HepG2 (cell line): ENCODE results near the gene CHAF1A. TPM values are rescaled to one million over a fixed set of nuclear protein-coding genes. Genes with fewer than 3 reads are reported as not detected.

Experiments used
- EEA1 ChIP-seq: sonication (generic); formaldehyde crosslinking; IDR thresholded peaks from 2 replicates; pipeline ENCODE4 v1.5.1; 2020; ENCODE audit warnings: mild to moderate bottlenecking, missing genetic modification reagents, borderline replicate concordance
- HDAC6 ChIP-seq: fragments of 200-600 bp; sonication (generic); IDR thresholded peaks from 2 replicates; pipeline ENCODE4 v1.7.0; 2017; ENCODE audit warnings: mild to moderate bottlenecking, antibody characterized with exemption, low read length, low read depth
- KLF16 ChIP-seq, 2 experiments: sonication (generic) in 1 of 2; formaldehyde crosslinking in 1 of 2; IDR thresholded peaks; 2 replicates each; pipeline versions ENCODE4 v1.6.1 to v1.8.0; 2016 to 2023; ENCODE audit warnings: missing genetic modification reagents in 2 of 2, missing compliant biosample characterization in 1 of 2
- MTF2 ChIP-seq: sonication (generic); formaldehyde crosslinking; IDR thresholded peaks from 2 replicates; pipeline ENCODE4 v1.5.0; 2020; ENCODE audit warnings: missing genetic modification reagents, borderline replicate concordance
- MZF1 ChIP-seq: sonication (generic); formaldehyde crosslinking; IDR thresholded peaks from 2 replicates; pipeline ENCODE4 v1.8.1; 2023; ENCODE audit warnings: mild to moderate bottlenecking, missing genetic modification reagents, borderline replicate concordance
- POLR2AphosphoS2 ChIP-seq: IDR thresholded peaks from 2 replicates; pipeline ENCODE4 v1.6.1; 2011; ENCODE audit warnings: low read depth, low read length, improper control_type of control experiment
- SMAD1 ChIP-seq: sonication (generic); formaldehyde crosslinking; IDR thresholded peaks from 2 replicates; pipeline ENCODE4 v1.4.0; 2020; ENCODE audit warnings: missing genetic modification reagents, low read depth, mild to moderate bottlenecking, borderline replicate concordance
- SP4 ChIP-seq: sonication (generic); formaldehyde crosslinking; IDR thresholded peaks from 2 replicates; pipeline ENCODE4 v1.8.1; 2023; ENCODE audit warnings: mild to moderate bottlenecking, missing genetic modification reagents
- TBP ChIP-seq: sonication (generic); formaldehyde crosslinking; IDR thresholded peaks from 2 replicates; pipeline ENCODE4 v1.5.0; 2020; ENCODE audit warnings: missing genetic modification reagents
- ZNF24 ChIP-seq: fragments of 450-650 bp; IDR thresholded peaks from 2 replicates; pipeline ENCODE4 v1.6.1; 2017; ENCODE audit warnings: antibody characterized with exemption, mild to moderate bottlenecking
- ZNF510 ChIP-seq: sonication (generic); formaldehyde crosslinking; IDR thresholded peaks from 2 replicates; pipeline ENCODE4 v1.4.0; 2020; ENCODE audit warnings: low read depth, mild to moderate bottlenecking, missing genetic modification reagents
- ZNF709 ChIP-seq: sonication (generic); formaldehyde crosslinking; IDR thresholded peaks from 2 replicates; pipeline ENCODE4 v1.5.0; 2020; ENCODE audit warnings: mild to moderate bottlenecking, missing genetic modification reagents
- ZNF713 ChIP-seq: sonication (generic); formaldehyde crosslinking; IDR thresholded peaks from 2 replicates; pipeline ENCODE4 v1.4.0; 2020; ENCODE audit warnings: mild to moderate bottlenecking, missing genetic modification reagents
- ZNF761 ChIP-seq: sonication (generic); formaldehyde crosslinking; conservative IDR thresholded peaks from 2 replicates; pipeline ENCODE4 v1.4.0; 2020; ENCODE audit warnings: mild to moderate bottlenecking, missing genetic modification reagents
- ZNF883 ChIP-seq: sonication (generic); formaldehyde crosslinking; IDR thresholded peaks from 2 replicates; pipeline ENCODE4 v1.5.1; 2020; ENCODE audit warnings: mild to moderate bottlenecking, missing genetic modification reagents; ENCODE audit errors: not compliant biosample characterization
- ZSCAN25 ChIP-seq: sonication (generic); formaldehyde crosslinking; IDR thresholded peaks from 2 replicates; pipeline ENCODE4 v1.8.0; 2022; ENCODE audit warnings: mild to moderate bottlenecking, missing genetic modification reagents
- polyA plus RNA-seq, 8 experiments: library from polyadenylated mRNA; depleted of rRNA in 3 of 8; stranded (reverse) in 7 of 8; unstranded in 1 of 8; fragments of >200 nt; fragmentation: Illumina TruSeq in 4 of 8; extraction: Trizol in 4 of 8; gene quantifications; 2 replicates each; pipeline versions ENCODE4 v1.2.1 to v1.2.3, GENCODE V29; 2011 to 2016; ENCODE audit warnings: low read depth in 4 of 8, missing spikeins in 1 of 8, mixed read lengths in 1 of 8; ENCODE audit not compliant: insufficient read depth in 1 of 8
- total RNA-seq, 5 experiments: library from RNA; depleted of rRNA; stranded (reverse); fragments of >200 nt; fragmentation: Illumina TruSeq; extraction: Trizol; gene quantifications; 2 replicates each; pipeline ENCODE4 v1.2.3, GENCODE V29; 2016; ENCODE audit warnings: low read depth in 1 of 5
- TF ChIP-seq, protein P1 (sequence below): IDR thresholded peaks from 2 replicates; pipeline ENCODE4 v1.6.1; 2018; ENCODE audit warnings: missing genetic modification reagents
- TF ChIP-seq, protein P2 (sequence below): sonication (generic); formaldehyde crosslinking; IDR thresholded peaks from 2 replicates; pipeline ENCODE4 v1.5.0; 2020; ENCODE audit warnings: mild to moderate bottlenecking, missing genetic modification reagents, borderline replicate concordance
- TF ChIP-seq, protein P3 (sequence below): sonication (generic); formaldehyde crosslinking; IDR thresholded peaks from 2 replicates; pipeline ENCODE4 v1.5.1; 2020; ENCODE audit warnings: missing genetic modification reagents, mild to moderate bottlenecking, borderline replicate concordance
- TF ChIP-seq, protein P4 (sequence below): sonication (generic); formaldehyde crosslinking; IDR thresholded peaks from 2 replicates; pipeline ENCODE4 v1.5.0; 2020; ENCODE audit warnings: mild to moderate bottlenecking, low read depth, missing genetic modification reagents, borderline replicate concordance
- TF ChIP-seq, protein P5 (sequence below): sonication (generic); formaldehyde crosslinking; IDR thresholded peaks from 2 replicates; pipeline ENCODE4 v1.5.0; 2020; ENCODE audit warnings: missing genetic modification reagents

CHAF1A gene
- total and polyA plus RNA-seq, 2 of the 13 experiments (the other 11 are each of a cell fraction or from before 2014, with no cell fraction given), result 11.0 to 34.8 TPM

DNA sequence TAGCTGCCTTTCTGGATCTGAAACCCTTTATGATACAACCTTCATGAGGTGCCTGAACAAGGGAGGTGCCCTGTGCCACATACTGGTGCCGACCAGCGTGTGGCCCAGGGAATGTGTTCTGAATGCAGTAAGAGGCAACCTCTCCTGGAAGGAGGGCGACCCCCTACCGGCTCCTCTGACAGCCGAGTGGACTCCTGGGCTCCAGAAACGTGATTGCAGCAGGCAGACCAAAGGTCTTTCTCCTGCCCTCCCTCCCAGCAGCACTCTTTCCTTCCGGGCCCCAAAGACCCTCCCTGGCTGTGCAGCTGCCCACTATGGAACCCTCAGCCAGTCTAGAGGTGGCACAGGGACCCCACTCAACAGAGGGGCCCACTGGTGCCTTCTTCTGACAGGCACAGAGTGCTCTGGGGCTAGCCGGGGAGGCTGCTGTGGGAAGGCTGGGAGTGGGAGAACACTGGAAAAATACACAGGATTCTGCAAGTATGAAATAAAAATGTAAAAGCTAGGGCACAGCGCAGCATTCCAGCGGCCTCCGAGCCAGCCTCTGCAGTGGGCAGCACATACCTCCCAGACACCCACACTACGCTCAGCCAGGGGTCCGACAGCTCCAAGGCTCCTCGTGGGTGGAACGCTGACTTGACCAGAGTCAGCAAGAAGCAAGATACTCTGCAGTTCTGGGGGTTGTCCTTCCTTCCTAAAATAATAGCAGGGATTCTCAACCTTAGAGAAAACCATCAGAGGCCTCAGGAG, 17.0 kb upstream of the CHAF1A start (continued):
- TF ChIP-seq, protein P1, sequence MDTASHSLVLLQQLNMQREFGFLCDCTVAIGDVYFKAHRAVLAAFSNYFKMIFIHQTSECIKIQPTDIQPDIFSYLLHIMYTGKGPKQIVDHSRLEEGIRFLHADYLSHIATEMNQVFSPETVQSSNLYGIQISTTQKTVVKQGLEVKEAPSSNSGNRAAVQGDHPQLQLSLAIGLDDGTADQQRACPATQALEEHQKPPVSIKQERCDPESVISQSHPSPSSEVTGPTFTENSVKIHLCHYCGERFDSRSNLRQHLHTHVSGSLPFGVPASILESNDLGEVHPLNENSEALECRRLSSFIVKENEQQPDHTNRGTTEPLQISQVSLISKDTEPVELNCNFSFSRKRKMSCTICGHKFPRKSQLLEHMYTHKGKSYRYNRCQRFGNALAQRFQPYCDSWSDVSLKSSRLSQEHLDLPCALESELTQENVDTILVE (CRISPR knock-in tag), result no peak
- no peak for TF ChIP-seq MTF2
- TF ChIP-seq EEA1 (CRISPR knock-in tag), result no peak
- TF ChIP-seq POLR2AphosphoS2, result no peak
- 0 out of 2 replicates have a peak, but pooled peaks have one; percentile 55 for TF ChIP-seq ZSCAN25
- TF ChIP-seq ZNF709 (CRISPR knock-in tag), result no peak
- TF ChIP-seq, protein P2, sequence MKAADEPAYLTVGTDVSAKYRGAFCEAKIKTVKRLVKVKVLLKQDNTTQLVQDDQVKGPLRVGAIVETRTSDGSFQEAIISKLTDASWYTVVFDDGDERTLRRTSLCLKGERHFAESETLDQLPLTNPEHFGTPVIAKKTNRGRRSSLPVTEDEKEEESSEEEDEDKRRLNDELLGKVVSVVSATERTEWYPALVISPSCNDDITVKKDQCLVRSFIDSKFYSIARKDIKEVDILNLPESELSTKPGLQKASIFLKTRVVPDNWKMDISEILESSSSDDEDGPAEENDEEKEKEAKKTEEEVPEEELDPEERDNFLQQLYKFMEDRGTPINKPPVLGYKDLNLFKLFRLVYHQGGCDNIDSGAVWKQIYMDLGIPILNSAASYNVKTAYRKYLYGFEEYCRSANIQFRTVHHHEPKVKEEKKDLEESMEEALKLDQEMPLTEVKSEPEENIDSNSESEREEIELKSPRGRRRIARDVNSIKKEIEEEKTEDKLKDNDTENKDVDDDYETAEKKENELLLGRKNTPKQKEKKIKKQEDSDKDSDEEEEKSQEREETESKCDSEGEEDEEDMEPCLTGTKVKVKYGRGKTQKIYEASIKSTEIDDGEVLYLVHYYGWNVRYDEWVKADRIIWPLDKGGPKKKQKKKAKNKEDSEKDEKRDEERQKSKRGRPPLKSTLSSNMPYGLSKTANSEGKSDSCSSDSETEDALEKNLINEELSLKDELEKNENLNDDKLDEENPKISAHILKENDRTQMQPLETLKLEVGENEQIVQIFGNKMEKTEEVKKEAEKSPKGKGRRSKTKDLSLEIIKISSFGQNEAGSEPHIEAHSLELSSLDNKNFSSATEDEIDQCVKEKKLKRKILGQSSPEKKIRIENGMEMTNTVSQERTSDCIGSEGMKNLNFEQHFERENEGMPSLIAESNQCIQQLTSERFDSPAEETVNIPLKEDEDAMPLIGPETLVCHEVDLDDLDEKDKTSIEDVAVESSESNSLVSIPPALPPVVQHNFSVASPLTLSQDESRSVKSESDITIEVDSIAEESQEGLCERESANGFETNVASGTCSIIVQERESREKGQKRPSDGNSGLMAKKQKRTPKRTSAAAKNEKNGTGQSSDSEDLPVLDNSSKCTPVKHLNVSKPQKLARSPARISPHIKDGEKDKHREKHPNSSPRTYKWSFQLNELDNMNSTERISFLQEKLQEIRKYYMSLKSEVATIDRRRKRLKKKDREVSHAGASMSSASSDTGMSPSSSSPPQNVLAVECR, result peak; percentile 61; the same call in 1 of the 2 replicates
- no peak for TF ChIP-seq KLF16 (CRISPR knock-in tag; IDR thresholded peaks at IDR 0.05)
- TF ChIP-seq, protein P3, sequence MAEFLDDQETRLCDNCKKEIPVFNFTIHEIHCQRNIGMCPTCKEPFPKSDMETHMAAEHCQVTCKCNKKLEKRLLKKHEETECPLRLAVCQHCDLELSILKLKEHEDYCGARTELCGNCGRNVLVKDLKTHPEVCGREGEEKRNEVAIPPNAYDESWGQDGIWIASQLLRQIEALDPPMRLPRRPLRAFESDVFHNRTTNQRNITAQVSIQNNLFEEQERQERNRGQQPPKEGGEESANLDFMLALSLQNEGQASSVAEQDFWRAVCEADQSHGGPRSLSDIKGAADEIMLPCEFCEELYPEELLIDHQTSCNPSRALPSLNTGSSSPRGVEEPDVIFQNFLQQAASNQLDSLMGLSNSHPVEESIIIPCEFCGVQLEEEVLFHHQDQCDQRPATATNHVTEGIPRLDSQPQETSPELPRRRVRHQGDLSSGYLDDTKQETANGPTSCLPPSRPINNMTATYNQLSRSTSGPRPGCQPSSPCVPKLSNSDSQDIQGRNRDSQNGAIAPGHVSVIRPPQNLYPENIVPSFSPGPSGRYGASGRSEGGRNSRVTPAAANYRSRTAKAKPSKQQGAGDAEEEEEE (CRISPR knock-in tag), result no peak
- no peak for TF ChIP-seq HDAC6
- peak; percentile 25 for TF ChIP-seq ZNF883 (CRISPR knock-in tag)
- TF ChIP-seq TBP (CRISPR knock-in tag), result no peak
- TF ChIP-seq ZNF510, result no peak
- TF ChIP-seq, protein P4, sequence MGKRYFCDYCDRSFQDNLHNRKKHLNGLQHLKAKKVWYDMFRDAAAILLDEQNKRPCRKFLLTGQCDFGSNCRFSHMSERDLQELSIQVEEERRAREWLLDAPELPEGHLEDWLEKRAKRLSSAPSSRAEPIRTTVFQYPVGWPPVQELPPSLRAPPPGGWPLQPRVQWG, result no peak
- TF ChIP-seq ZNF761 (CRISPR knock-in tag), result no peak
- no peak for TF ChIP-seq ZNF24
- no peak for TF ChIP-seq ZNF713 (CRISPR knock-in tag)
- TF ChIP-seq, protein P5, sequence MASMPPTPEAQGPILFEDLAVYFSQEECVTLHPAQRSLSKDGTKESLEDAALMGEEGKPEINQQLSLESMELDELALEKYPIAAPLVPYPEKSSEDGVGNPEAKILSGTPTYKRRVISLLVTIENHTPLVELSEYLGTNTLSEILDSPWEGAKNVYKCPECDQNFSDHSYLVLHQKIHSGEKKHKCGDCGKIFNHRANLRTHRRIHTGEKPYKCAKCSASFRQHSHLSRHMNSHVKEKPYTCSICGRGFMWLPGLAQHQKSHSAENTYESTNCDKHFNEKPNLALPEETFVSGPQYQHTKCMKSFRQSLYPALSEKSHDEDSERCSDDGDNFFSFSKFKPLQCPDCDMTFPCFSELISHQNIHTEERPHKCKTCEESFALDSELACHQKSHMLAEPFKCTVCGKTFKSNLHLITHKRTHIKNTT (CRISPR knock-in tag), result no peak
- TF ChIP-seq SMAD1 (CRISPR knock-in tag), result no peak
- TF ChIP-seq MZF1 (CRISPR knock-in tag), result no peak
- TF ChIP-seq SP4 (CRISPR knock-in tag), result peak; percentile 48; the same call in 1 of the 2 replicates
